Fibroblast of villous mesenchyme (primary cell): ENCODE measurements around the gene IFFO2. TPM values are rescaled to one million over a fixed set of nuclear protein-coding genes. Genes with fewer than 3 reads are reported as not detected.

Source experiments
- DNase-seq: peaks from one replicate; pipeline ENCODE4 v3.0.0-alpha.2; 2010; ENCODE audit warnings: low read depth
- H3K4me3 ChIP-seq: 2 replicates; pipeline ENCODE4 v1.5.1; 2011; ENCODE audit warnings: low read depth, mild to moderate bottlenecking, low read length
- small RNA-seq: library from RNA; depleted of rRNA; stranded (forward); fragments of <200 nt; gene quantifications from one replicate; pipeline ENCODE3, GENCODE V24; 2012
- total RNA-seq: library from RNA; depleted of rRNA; stranded (reverse); fragments of >200 nt; gene quantifications from 2 replicates; pipeline ENCODE4 v1.2.3, GENCODE V29; 2012
- TF ChIP-seq, protein P1 (sequence below): IDR thresholded peaks from 2 replicates; pipeline ENCODE4 v1.5.1; 2012; ENCODE audit warnings: low read depth, mild to moderate bottlenecking, low read length; ENCODE audit not compliant: insufficient read depth

IFFO2 gene
- total RNA-seq, 1 donor: 11.2 TPM

DNA sequence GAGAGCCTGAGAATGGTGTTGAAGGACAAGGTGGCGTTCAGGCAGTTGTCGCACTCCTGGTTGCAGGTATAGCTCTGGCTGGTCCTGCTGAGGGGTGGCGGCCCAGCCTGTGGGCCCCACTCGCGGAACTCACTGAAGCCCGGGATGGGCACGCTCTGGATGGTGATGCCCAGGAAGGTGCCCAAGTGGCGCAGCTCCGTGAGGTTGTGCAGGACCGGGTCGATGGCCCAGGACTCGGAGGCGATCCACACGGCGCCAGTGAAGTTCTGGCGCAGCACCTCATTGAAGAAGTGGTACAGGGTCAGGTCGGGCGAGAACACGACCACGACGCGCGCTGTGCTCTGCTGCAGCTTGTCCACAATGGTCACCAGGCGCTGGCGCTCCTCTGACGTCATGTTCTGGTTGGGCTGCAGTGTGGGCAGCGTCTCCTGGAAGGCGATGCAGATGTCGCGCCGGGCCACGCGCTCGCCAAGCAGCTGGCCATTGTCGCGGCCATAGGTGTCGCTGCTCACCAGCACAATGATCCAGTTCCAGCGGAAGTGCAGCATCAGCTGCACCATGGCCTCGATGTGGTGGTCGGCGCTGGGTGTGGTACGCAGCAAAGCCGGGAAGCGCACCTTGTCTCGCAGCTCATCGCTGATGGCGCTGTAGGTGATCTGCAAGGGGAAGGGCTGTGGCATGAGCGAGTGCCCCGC, 102.0 kb downstream of the IFFO2 start:
- DNase-seq: no peak
- no peak overlapping the region for H3K4me3 ChIP-seq
- TF ChIP-seq, protein P1, sequence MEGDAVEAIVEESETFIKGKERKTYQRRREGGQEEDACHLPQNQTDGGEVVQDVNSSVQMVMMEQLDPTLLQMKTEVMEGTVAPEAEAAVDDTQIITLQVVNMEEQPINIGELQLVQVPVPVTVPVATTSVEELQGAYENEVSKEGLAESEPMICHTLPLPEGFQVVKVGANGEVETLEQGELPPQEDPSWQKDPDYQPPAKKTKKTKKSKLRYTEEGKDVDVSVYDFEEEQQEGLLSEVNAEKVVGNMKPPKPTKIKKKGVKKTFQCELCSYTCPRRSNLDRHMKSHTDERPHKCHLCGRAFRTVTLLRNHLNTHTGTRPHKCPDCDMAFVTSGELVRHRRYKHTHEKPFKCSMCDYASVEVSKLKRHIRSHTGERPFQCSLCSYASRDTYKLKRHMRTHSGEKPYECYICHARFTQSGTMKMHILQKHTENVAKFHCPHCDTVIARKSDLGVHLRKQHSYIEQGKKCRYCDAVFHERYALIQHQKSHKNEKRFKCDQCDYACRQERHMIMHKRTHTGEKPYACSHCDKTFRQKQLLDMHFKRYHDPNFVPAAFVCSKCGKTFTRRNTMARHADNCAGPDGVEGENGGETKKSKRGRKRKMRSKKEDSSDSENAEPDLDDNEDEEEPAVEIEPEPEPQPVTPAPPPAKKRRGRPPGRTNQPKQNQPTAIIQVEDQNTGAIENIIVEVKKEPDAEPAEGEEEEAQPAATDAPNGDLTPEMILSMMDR: no peak

Small RNA genes lying within 50 kb of the gene (small RNA-seq; reads per million reads assigned to genes)
- gene MIR1290 (not detected), gene MIR4695 (not detected)

Other genes with a start within 250 kb of the IFFO2 start
- gene TAS1R2, start 97.0 kb downstream of the IFFO2 start, total RNA-seq: not detected in 2 replicates
- 13.0 and 13.5 TPM in 2 replicates for gene ALDH4A1, start 54.1 kb downstream of the IFFO2 start, total RNA-seq